Measurements from ENCODE around the gene LRFN4.

Gene LRFN4

GRCh38 chr11:66850588-66851238, 6.2 kb upstream of the LRFN4 start:
- Mint-ChIP-seq H3K27ac (no peak overlapping the region), H3K4me1 (ENCODE audit: low read depth) (peaks cover 2% of the 10 kb centered on the region), H3K27me3 (no peaks in the 10 kb centered on the region), H3K9me3 (ENCODE audit: low read depth) (no peaks in the 10 kb centered on the region), H3K36me3 (no peaks in the 10 kb centered on the region), H3K4me3 (no peak overlapping the region)

GRCh38 chr11:66851239-66851596, 5.6 kb upstream of the LRFN4 start:
- H3K4me1 Mint-ChIP-seq (ENCODE audit: low read depth): peaks cover 4% of the 10 kb centered on the region
- H3K27me3 Mint-ChIP-seq: no peaks in the 10 kb centered on the region
- no peak overlapping the region for H3K27ac Mint-ChIP-seq
- no peaks in the 10 kb centered on the region for H3K36me3 Mint-ChIP-seq
- no peak overlapping the region for H3K4me3 Mint-ChIP-seq
- no peaks in the 10 kb centered on the region for H3K9me3 Mint-ChIP-seq (ENCODE audit: low read depth)

GRCh38 chr11:66851698-66852465, 5.0 kb upstream of the LRFN4 start:
- Mint-ChIP-seq H3K9me3 (ENCODE audit: low read depth) (no peaks in the 10 kb centered on the region), H3K4me1 (ENCODE audit: low read depth) (peaks cover 4% of the 10 kb centered on the region), H3K27ac (no peak overlapping the region), H3K27me3 (no peaks in the 10 kb centered on the region), H3K36me3 (no peaks in the 10 kb centered on the region), H3K4me3 (no peak overlapping the region)

- no peak overlapping the region for H3K27ac Mint-ChIP-seq
- no peaks in the 10 kb centered on the region for H3K36me3 Mint-ChIP-seq
- no peaks in the 10 kb centered on the region for H3K9me3 Mint-ChIP-seq (ENCODE audit: low read depth)
- H3K4me1 Mint-ChIP-seq (ENCODE audit: low read depth): peaks cover 4% of the 10 kb centered on the region
- H3K4me3 Mint-ChIP-seq: no peak overlapping the region
- H3K27me3 Mint-ChIP-seq: no peaks in the 10 kb centered on the region
Observed at GRCh38 chr11:66852466-66853241, 4.2 kb upstream of the LRFN4 start.

GRCh38 chr11:66853242-66854229, 3.3 kb upstream of the LRFN4 start:
- Mint-ChIP-seq H3K36me3 (no peaks in the 10 kb centered on the region), H3K27ac (no peak overlapping the region), H3K9me3 (ENCODE audit: low read depth) (no peaks in the 10 kb centered on the region), H3K4me1 (ENCODE audit: low read depth) (peaks cover 4% of the 10 kb centered on the region), H3K4me3 (no peak overlapping the region), H3K27me3 (no peaks in the 10 kb centered on the region)

GRCh38 chr11:66854231-66854661, 2.6 kb upstream of the LRFN4 start:
- Mint-ChIP-seq H3K9me3 (ENCODE audit: low read depth) (no peaks in the 10 kb centered on the region), H3K27me3 (no peaks in the 10 kb centered on the region), H3K4me3 (no peak overlapping the region), H3K4me1 (ENCODE audit: low read depth) (peaks cover 4% of the 10 kb centered on the region), H3K27ac (no peak overlapping the region), H3K36me3 (no peaks in the 10 kb centered on the region)

- peak overlapping the region; percentile 88 for H3K4me3 Mint-ChIP-seq
- peaks cover 4% of the 10 kb centered on the region for H3K4me1 Mint-ChIP-seq (ENCODE audit: low read depth)
- H3K27me3 Mint-ChIP-seq: no peaks in the 10 kb centered on the region
- H3K9me3 Mint-ChIP-seq (ENCODE audit: low read depth): no peaks in the 10 kb centered on the region
- no peak overlapping the region for H3K27ac Mint-ChIP-seq
- no peaks in the 10 kb centered on the region for H3K36me3 Mint-ChIP-seq
Observed at GRCh38 chr11:66854729-66855211, 2.1 kb upstream of the LRFN4 start.

GRCh38 chr11:66855574-66856495, 1.0 kb upstream of the LRFN4 start:
- H3K27me3 Mint-ChIP-seq: no peaks in the 10 kb centered on the region
- no peaks in the 10 kb centered on the region for H3K36me3 Mint-ChIP-seq
- no peaks in the 10 kb centered on the region for H3K9me3 Mint-ChIP-seq (ENCODE audit: low read depth)
- H3K4me1 Mint-ChIP-seq (ENCODE audit: low read depth): peaks cover 4% of the 10 kb centered on the region
- H3K4me3 Mint-ChIP-seq: peak overlapping the region; percentile 88
- H3K27ac Mint-ChIP-seq: no peak overlapping the region

- H3K36me3 Mint-ChIP-seq: no peaks in the 10 kb centered on the region
- no peak overlapping the region for H3K27ac Mint-ChIP-seq
- H3K4me3 Mint-ChIP-seq: peak overlapping the region; percentile 82
- H3K9me3 Mint-ChIP-seq (ENCODE audit: low read depth): no peaks in the 10 kb centered on the region
- no peaks in the 10 kb centered on the region for H3K27me3 Mint-ChIP-seq
- peaks cover 4% of the 10 kb centered on the region for H3K4me1 Mint-ChIP-seq (ENCODE audit: low read depth)
Observed at GRCh38 chr11:66857234-66857926, 516 bp downstream of the LRFN4 start.

- Mint-ChIP-seq H3K27me3 (no peaks in the 10 kb centered on the region), H3K27ac (no peak overlapping the region), H3K36me3 (no peaks in the 10 kb centered on the region), H3K9me3 (ENCODE audit: low read depth) (no peaks in the 10 kb centered on the region), H3K4me3 (peak overlapping the region; percentile 82), H3K4me1 (ENCODE audit: low read depth) (peaks cover 4% of the 10 kb centered on the region)
Observed at GRCh38 chr11:66857927-66858185, 992 bp downstream of the LRFN4 start.

GRCh38 chr11:66858186-66858938, 1.5 kb downstream of the LRFN4 start:
- Mint-ChIP-seq H3K9me3 (ENCODE audit: low read depth) (no peaks in the 10 kb centered on the region), H3K27ac (no peak overlapping the region), H3K4me3 (peak overlapping the region; percentile 82), H3K36me3 (no peaks in the 10 kb centered on the region), H3K4me1 (ENCODE audit: low read depth) (peaks cover 4% of the 10 kb centered on the region), H3K27me3 (no peaks in the 10 kb centered on the region)

- Mint-ChIP-seq H3K4me3 (no peak overlapping the region), H3K36me3 (no peaks in the 10 kb centered on the region), H3K4me1 (ENCODE audit: low read depth) (peaks cover 4% of the 10 kb centered on the region), H3K27ac (no peak overlapping the region), H3K9me3 (ENCODE audit: low read depth) (no peaks in the 10 kb centered on the region), H3K27me3 (no peaks in the 10 kb centered on the region)
Observed at GRCh38 chr11:66858939-66859685, 2.2 kb downstream of the LRFN4 start.
